Gastrocnemius medialis (tissue), 4 donors: ENCODE results near the gene TFAP2A. TPM values are rescaled to one million over a fixed set of nuclear protein-coding genes. Genes with fewer than 3 reads are reported as not detected.

Source experiments
- ATAC-seq, 2 donors: fragments of 150-250 bp; one replicate each; pipeline ENCODE4 v1.9.1; 2016
- DNase-seq, 2 donors: peaks; one replicate each; pipeline ENCODE4 v3.0.0-alpha.2; 2019
- H3K27ac ChIP-seq, 4 donors: fragments of 200-600 bp; sonication (generic); 1 replicate in 1 of 4; 2 replicates in 3 of 4; pipeline ENCODE4 v1.5.1; 2016 to 2018; ENCODE audit warnings: mild to moderate bottlenecking in 2 of 4, moderate library complexity in 1 of 4
- H3K27me3 ChIP-seq, 3 donors: fragments of 200-600 bp; sonication (generic) in 2 of 3; 1 replicate in 1 of 3; 2 replicates in 2 of 3; pipeline versions ENCODE4 v1.5.1 to v1.6.0; 2016 to 2019; ENCODE audit warnings: mild to moderate bottlenecking in 1 of 3, moderate library complexity in 1 of 3
- H3K36me3 ChIP-seq, 2 donors: fragments of 200-600 bp; sonication (generic) in 1 of 2; one replicate each; pipeline ENCODE4 v1.5.1; 2017 to 2018
- H3K4me1 ChIP-seq, 2 donors: fragments of 200-600 bp; sonication (generic) in 1 of 2; one replicate each; pipeline ENCODE4 v1.5.1; 2016 to 2017; ENCODE audit warnings: mild to moderate bottlenecking in 2 of 2
- H3K4me3 ChIP-seq, 4 donors: fragments of 200-600 bp; sonication (generic) in 3 of 4; 1 replicate in 1 of 4; 2 replicates in 3 of 4; pipeline ENCODE4 v1.5.1; 2016 to 2019; ENCODE audit warnings: mild to moderate bottlenecking in 2 of 4
- H3K9me3 ChIP-seq, 3 donors: fragments of 200-600 bp; sonication (generic) in 2 of 3; 1 replicate in 1 of 3; 2 replicates in 2 of 3; pipeline ENCODE4 v1.5.1; 2016 to 2019
- POLR2A ChIP-seq, 2 donors: fragments of 450-650 bp; IDR thresholded peaks; one replicate each; pipeline ENCODE4 v1.6.1; 2017; ENCODE audit warnings: antibody characterized with exemption in 2 of 2, mild to moderate bottlenecking in 2 of 2, moderate library complexity in 2 of 2
- in situ Hi-C, 4 donors: fragments of 200-750 bp; cut with MboI; loops; one replicate each; pipeline versions ENCODE4 v1.15.0 to v1.8.0; 2017; ENCODE audit warnings: low sequenced_read_pairs in 4 of 4
- intact Hi-C: fragments of 100-400 bp; cut with DNase I; formaldehyde crosslinking; loops from one replicate; pipeline ENCODE4 v1.15.1; 2023; ENCODE audit warnings: low total_unique reads
- total RNA-seq, 4 donors: library from RNA; depleted of rRNA; stranded (reverse); fragments of >200 nt; gene quantifications; one replicate each; pipeline versions ENCODE4 v1.1.0 to v1.2.3, GENCODE V29; 2016
- TF ChIP-seq, protein P1 (sequence below), 5 experiments: fragments of 450-650 bp in 3 of 5; fragments of 200-600 bp in 2 of 5; sonication (generic) in 2 of 5; IDR thresholded peaks in 4 of 5; conservative IDR thresholded peaks in 1 of 5; 1 replicate in 4 of 5; 2 replicates in 1 of 5; pipeline ENCODE4 v1.5.1; 2016 to 2019; ENCODE audit warnings: antibody characterized with exemption in 5 of 5, mild to moderate bottlenecking in 3 of 5, moderate library complexity in 3 of 5

The TFAP2A gene
- total RNA-seq, 4 donors from 2014 or later, result not detected

DNA sequence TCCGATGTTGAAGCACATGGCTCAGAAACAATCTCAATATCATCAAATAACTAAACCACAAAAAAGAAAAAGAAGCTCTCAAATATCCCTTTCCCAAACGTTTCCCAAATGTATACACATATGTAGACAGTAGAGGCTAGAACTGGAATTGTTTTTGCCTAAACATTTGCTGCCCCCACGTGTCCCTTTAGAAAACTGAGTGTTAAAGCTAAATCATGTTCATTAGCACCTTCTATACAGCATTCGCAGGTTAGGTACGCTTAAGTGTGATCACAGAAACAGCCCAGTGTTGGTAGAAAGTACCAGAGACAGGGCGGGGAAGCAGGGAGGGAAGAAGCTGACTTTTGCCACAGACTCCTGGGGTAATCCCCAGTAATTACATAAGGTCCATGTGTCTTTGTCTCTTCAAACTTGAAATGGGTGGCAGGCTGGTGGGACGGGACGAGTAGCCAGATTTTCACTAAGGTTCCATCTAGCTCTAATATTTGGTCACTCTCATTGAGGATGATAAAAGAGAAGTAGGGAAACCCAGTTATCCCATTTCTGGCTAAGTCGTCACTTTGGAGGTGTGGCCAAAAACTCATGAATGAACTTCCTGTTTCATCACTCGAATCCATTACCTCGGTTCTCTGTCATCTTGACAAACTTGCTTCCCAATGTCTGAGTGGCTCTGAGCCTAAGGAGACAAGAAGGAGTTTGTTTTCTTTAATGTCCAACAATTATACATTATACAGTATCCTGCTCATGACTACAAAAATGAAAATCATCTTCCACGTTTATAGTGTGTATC is 15.0 kb upstream of the TFAP2A start:
- no peaks in the 10 kb centered on the region for H3K36me3 ChIP-seq
- ATAC-seq (no peak), DNase-seq (no peak)
- in situ Hi-C loops (loop anchor here (5.0 to 25.0 kb wide), 7 partner anchors 393 to 1448 kb away; no protein-coding TSS in a partner anchor), intact Hi-C loops (loop anchor here (5.0 to 10.0 kb wide), 2 partner anchors 1175 to 1448 kb away; no protein-coding TSS in a partner anchor)
- H3K4me1 ChIP-seq, result peaks cover 4 to 10% of the 10 kb centered on the region in 2 donors
- peaks cover 27 to 30% (median 28%) of the 10 kb centered on the region in 3 donors for H3K27me3 ChIP-seq
- TF ChIP-seq POLR2A (IDR thresholded peaks at IDR 0.05), result no peak
- TF ChIP-seq, protein P1, sequence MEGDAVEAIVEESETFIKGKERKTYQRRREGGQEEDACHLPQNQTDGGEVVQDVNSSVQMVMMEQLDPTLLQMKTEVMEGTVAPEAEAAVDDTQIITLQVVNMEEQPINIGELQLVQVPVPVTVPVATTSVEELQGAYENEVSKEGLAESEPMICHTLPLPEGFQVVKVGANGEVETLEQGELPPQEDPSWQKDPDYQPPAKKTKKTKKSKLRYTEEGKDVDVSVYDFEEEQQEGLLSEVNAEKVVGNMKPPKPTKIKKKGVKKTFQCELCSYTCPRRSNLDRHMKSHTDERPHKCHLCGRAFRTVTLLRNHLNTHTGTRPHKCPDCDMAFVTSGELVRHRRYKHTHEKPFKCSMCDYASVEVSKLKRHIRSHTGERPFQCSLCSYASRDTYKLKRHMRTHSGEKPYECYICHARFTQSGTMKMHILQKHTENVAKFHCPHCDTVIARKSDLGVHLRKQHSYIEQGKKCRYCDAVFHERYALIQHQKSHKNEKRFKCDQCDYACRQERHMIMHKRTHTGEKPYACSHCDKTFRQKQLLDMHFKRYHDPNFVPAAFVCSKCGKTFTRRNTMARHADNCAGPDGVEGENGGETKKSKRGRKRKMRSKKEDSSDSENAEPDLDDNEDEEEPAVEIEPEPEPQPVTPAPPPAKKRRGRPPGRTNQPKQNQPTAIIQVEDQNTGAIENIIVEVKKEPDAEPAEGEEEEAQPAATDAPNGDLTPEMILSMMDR (IDR thresholded peaks at IDR 0.05 in 4 of 5, conservative IDR thresholded peaks at IDR 0.05 in 1 of 5), result peak in 3 of 5 experiments; percentile 14 to 26 (median 15)
- no peak overlapping the region for H3K27ac ChIP-seq
- H3K4me3 ChIP-seq, result no peak overlapping the region
- H3K9me3 ChIP-seq, result no peaks in the 10 kb centered on the region

- no peak for TF ChIP-seq POLR2A (IDR thresholded peaks at IDR 0.05)
- TF ChIP-seq, protein P1 (IDR thresholded peaks at IDR 0.05 in 4 of 5, conservative IDR thresholded peaks at IDR 0.05 in 1 of 5), result no peak
- in situ Hi-C loops (loop anchor here (25.0 kb wide), 3 partner anchors 390 to 1440 kb away; no protein-coding TSS in a partner anchor), intact Hi-C loops (loop anchor here (5.0 kb wide), 1 partner anchor 1445 kb away; no protein-coding TSS in a partner anchor)
- Histone ChIP-seq H3K36me3 (no peaks in the 10 kb centered on the region), H3K27ac (no peak overlapping the region), H3K27me3 (peaks cover 57 to 60% (median 58%) of the 10 kb centered on the region in 3 donors), H3K4me1 (peaks cover 4 to 10% of the 10 kb centered on the region in 2 donors), H3K9me3 (no peaks in the 10 kb centered on the region), H3K4me3 (peak overlapping the region; percentile 44 to 69 (median 50))
- ATAC-seq, result no peak
- DNase-seq, result no peak
Observed at GRCh38 chr6:10426781-10427279, 12.0 kb upstream of the TFAP2A start.

DNA sequence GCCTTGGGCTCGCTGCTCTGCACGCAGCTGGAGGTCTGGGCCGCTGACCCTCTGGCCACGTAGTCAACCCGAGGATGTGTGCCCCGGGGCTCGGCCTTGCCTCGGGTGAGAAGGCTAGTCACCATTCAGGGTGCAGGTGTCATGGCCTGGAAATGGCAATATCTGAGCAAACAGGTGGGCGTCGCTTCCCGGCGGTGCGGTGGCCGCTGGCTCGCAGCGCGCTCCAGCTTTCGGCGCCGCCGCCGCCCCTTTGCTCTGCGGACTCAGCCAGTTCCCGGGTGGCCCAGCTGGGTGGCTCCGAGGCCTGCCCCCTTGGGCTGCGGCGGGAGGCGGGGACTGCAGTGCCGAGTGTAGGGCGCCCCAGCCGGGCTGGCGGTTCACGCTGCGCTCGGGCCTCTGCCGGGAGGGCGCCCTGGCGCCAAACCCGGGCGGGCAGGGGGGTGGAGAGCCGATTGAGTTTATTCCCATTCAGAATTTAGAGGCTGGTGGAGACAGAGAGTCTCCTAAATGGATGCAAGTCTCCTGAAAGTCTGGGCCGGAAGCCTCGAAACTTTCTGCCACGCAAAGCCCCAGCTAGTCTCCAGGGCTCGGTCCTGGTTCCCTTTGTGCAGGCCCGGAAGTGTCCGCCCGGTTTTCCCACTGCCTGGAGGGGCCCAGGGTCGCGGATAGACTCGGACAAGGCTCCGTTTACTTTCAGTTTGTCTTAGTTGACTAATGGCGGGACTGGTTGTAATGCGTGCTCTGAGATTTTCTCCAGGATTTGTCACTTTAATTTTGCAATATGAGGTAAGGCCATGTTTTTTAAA is 11.3 kb upstream of the TFAP2A start:
- Histone ChIP-seq H3K27ac (no peak overlapping the region), H3K9me3 (no peaks in the 10 kb centered on the region), H3K4me3 (peak overlapping the region; percentile 44 to 69 (median 50)), H3K36me3 (no peaks in the 10 kb centered on the region), H3K4me1 (peaks cover 4 to 10% of the 10 kb centered on the region in 2 donors), H3K27me3 (peaks cover 63 to 66% (median 63%) of the 10 kb centered on the region in 3 donors)
- intact Hi-C loops (loop anchor here (5.0 kb wide), 1 partner anchor 1444 kb away; no protein-coding TSS in a partner anchor), in situ Hi-C loops (loop anchor here (25.0 kb wide), 3 partner anchors 389 to 1439 kb away; no protein-coding TSS in a partner anchor)
- no peak for ATAC-seq
- DNase-seq, result no peak
- TF ChIP-seq, protein P1 (IDR thresholded peaks at IDR 0.05 in 4 of 5, conservative IDR thresholded peaks at IDR 0.05 in 1 of 5), result no peak
- TF ChIP-seq POLR2A (IDR thresholded peaks at IDR 0.05), result no peak

GRCh38 chr6:10425176-10425974 is 10.5 kb upstream of the TFAP2A start:
- Histone ChIP-seq H3K27me3 (peaks cover 71 to 74% (median 71%) of the 10 kb centered on the region in 3 donors), H3K4me3 (peak overlapping the region; percentile 44 to 69 (median 50)), H3K9me3 (no peaks in the 10 kb centered on the region), H3K4me1 (peaks cover 4 to 10% of the 10 kb centered on the region in 2 donors), H3K36me3 (no peaks in the 10 kb centered on the region), H3K27ac (no peak overlapping the region)
- ATAC-seq, result no peak
- intact Hi-C loops (loop anchor here (5.0 kb wide), 1 partner anchor 1443 kb away; no protein-coding TSS in a partner anchor), in situ Hi-C loops (loop anchor here (25.0 kb wide), 3 partner anchors 388 to 1438 kb away; no protein-coding TSS in a partner anchor)
- no peak for DNase-seq
- no peak for TF ChIP-seq POLR2A (IDR thresholded peaks at IDR 0.05)
- TF ChIP-seq, protein P1 (IDR thresholded peaks at IDR 0.05 in 4 of 5, conservative IDR thresholded peaks at IDR 0.05 in 1 of 5), result no peak
